Posterior vena cava (tissue), 2 donors: Measurements from ENCODE around the gene PAPPA2. TPM values are rescaled to one million over a fixed set of nuclear protein-coding genes. Genes with fewer than 3 reads are reported as not detected.

Experiments used
- DNase-seq: peaks from one replicate; pipeline ENCODE4 v3.0.0-alpha.2; 2020; ENCODE audit warnings: low spot score
- intact Hi-C, 2 donors: fragments of 100-400 bp; cut with DNase I; formaldehyde crosslinking; loops; one replicate each; pipeline versions ENCODE4 v1.14.1 to v1.14.2; 2022 to 2023
- total RNA-seq, 2 donors: library from RNA; stranded (reverse); fragmentation: NEBNext Ultra II Directional; extraction: Animal tissue kit (Norgen Biotek cat#: 25700); gene quantifications; one replicate each; pipeline ENCODE4 v1.2.1, GENCODE V29; 2021
- donor health status: DM: yes; HTN: yes; CAD: no.
- donor health status: DM: yes; HTN: yes; CAD: no.

The PAPPA2 gene
- total RNA-seq, 2 donors from 2014 or later = 0.38 to 0.97 TPM

DNA sequence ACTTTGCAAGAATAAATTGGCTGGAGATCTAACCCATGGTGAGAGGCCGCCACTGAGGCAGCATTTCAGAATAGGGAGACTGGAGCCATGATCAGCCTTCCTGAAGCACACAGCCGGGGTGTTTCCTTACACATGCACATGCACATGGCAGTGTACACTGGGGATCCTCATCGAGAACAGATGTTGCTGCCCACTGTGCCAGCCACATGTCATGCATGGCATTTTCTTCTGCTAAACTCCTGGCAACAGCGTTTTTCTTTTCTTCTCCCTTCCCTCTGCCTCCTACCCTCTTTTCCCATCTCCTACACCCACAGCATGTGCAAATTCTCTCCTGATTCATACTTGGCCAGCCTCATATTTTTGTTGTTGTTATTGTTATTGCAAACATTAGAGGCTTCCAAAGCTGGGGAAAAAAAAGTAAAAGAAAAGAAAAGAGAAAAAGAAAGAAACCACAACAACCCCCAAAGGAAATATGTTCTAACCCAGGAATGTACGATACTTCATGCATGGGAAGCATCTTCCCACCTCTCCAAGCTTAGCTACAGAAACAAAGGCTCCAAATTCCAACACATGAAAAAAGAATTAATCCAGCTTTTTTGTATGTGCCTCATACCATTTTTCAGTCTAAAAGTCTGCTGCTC lies 357.5 kb downstream of the PAPPA2 start:
- no peak for DNase-seq
- intact Hi-C loops = no loop called here

DNA sequence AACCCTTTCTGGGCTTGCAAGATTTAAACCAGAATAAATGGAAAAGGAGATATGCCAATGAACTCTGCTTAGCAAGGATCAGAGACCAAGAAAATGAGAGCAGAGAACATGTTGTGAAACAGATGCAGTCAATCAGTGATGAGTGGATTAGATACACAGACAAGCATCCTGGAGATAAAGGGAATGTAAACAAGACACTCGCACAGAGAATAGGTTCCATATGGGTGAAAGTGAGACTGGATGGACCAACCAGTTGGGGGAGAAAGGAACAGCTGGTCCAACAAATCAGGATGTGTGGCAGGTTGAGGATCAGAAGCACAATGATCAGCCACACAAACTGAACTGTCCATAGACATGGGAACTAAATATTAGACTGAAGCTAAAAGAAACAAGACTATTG lies 363.3 kb downstream of the PAPPA2 start:
- no peak for DNase-seq
- intact Hi-C loops = no loop called here

DNA sequence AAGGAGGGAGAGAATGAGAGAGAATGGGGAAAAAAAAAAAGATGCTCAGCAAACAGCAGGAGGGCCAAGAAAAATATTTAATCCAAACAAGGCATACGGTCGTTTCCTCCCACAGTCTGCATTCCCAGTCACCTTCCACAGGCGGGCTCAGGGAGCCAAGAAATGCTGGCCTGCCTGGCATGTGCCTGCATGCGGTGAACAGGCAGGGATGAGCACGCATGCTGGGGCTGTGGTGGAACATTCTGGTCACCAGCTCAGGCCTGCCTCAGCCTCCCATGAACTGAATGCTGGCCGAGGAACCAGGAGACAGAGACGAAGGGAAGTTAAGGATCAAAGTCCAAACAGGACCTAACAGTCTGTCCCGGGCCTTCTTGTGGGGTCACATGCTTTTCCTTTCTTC lies 366.3 kb downstream of the PAPPA2 start:
- intact Hi-C loops = no loop called here
- DNase-seq = no peak

DNA sequence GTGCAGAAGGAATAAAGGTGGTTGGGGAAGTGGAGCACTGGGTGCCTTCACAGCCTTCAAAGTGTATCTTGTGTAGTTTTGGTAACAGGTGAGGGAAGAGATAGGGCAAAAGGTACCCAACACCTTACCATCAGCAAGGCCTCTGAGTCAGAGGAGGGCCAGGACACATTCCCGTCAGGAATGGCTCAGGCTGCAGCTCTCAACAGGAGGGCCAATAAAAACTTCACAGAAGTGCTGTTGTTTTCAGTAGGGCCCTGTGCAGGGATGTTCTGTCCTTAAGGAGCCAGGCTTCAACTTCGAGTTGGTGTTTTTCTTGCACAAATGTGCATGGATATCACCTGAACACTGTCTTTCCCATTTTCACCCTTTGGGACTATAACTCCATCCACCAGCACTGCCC lies 368.2 kb downstream of the PAPPA2 start:
- intact Hi-C loops = no loop called here
- DNase-seq = no peak

DNA sequence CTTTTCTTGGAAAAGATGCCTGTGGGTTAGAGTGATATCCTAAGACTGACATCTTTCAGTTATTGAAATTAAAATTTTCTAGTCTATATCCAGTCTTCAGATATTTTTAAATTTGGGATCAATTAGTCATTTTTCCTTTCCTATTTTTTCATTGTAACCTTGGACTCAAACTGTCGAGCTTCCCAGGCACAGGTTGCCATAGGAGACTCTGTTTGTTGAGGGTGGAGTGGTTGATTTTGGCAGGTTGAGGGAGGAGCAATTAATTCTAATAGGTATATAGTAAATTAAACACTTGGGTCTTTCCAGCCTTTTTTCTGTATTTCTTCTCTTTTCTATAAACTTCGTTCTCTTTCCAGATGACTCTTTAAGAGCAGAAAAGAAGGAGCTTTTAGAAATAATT lies 374.7 kb downstream of the PAPPA2 start:
- DNase-seq = no peak
- intact Hi-C loops = loop anchor here in 1 of 2 donors (1.0 kb wide), 1 partner anchor 22 kb away; no protein-coding TSS in a partner anchor

- no peak for DNase-seq
- intact Hi-C loops = no loop called here
Observed at GRCh38 chr1:176838276-176838995, 375.5 kb downstream of the PAPPA2 start.

- intact Hi-C loops = no loop called here
- no peak for DNase-seq
Observed at GRCh38 chr1:176839216-176839615, 376.2 kb downstream of the PAPPA2 start.

GRCh38 chr1:176841238-176841637 lies 378.3 kb downstream of the PAPPA2 start:
- DNase-seq = no peak
- intact Hi-C loops = no loop called here

DNA sequence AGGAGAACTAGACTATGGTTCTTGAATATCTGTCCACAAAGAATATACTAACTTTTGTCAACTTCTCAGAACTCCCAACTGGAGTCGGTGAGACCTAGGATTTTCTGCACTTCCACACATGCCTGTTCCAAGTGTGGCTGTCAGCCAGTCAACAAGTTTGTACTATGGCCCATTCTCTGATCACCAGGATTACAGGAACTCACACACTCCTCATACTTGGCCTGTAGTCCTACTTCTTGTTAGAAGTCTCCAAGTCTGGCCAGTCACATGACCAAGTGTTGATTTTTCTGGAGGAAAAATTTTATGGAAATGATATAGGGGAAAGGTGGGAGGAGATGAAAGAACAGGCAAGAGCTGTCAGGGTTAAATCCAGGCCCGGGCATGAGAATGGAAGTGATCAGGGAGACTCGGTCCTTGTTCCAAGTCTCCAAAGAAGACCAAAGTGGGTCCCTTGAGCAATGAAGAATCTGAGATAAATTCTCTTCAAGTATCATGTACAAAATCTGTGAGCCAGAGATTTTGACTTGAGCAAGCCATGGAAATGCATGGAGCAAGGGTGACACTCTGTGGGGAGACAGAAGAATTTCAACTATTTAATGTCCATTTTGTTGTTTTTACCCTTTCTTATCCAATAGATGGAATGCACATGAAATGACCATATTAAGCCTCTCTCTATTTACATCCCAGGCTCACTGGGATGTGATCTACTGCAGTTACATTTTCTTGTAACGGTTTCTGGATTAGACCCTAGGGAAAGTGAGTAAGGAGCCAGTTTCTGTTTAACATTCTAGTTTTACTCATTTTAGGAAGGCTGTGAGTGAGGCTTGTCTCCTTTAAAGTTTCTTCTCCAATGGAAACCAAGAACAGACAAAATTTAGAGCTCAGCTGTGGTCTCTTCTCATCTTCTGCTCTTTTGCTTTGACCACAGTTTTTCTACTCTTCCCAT lies 380.6 kb downstream of the PAPPA2 start:
- intact Hi-C loops = no loop called here

GRCh38 chr1:176847052-176847451 lies 384.1 kb downstream of the PAPPA2 start:
- DNase-seq = no peak
- intact Hi-C loops = loop anchor here in 1 of 2 donors (5.0 kb wide), 1 partner anchor 1535 kb away; no protein-coding TSS in a partner anchor

More for the DNA sequence above, 380.6 kb downstream of the PAPPA2 start:
- no peak for DNase-seq

DNA sequence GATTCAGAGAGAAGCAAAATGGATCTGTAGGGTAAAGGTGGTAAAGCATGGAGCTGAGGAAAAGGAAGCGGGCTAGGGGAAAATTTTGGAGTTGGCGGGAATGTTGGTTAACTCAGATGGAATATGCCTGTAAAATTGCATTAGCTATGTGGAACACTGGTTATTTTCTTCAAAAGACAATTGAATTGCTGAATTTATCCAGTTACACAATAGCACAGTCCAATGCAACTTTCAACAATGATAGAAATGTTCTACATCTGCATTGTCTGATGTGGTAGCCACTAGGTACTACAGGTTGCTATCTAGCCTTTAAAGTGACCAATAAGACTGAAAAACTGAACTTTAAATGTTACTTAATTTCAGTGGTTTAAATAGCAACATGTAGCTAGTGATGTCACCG lies 386.3 kb downstream of the PAPPA2 start:
- no peak for DNase-seq
- intact Hi-C loops = loop anchor here in 1 of 2 donors (5.0 kb wide), 1 partner anchor 1537 kb away; no protein-coding TSS in a partner anchor

DNA sequence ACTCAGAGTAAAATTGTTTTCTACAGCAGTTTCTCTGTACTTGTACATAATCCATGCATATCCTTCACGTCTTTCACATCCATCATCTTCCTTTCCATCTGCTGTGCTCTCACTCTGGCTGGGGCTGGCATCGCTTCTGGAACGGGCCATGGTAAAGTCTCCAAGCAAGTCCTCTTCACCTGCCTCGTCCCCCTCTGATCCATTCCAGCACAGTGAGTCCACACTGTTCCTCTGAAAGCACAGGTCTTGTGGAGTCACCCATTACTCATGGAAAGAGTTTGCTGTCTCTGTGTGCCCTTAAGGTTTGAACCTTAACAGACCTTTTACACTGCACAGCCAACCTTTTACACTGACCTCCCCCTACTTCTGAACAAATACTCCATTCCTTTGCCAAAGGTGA lies 387.9 kb downstream of the PAPPA2 start:
- intact Hi-C loops = loop anchor here in 1 of 2 donors (1.0 kb wide), 1 partner anchor 24 kb away; no protein-coding TSS in a partner anchor
- DNase-seq = no peak

GRCh38 chr1:176852124-176852523 lies 389.1 kb downstream of the PAPPA2 start:
- intact Hi-C loops = no loop called here
- no peak for DNase-seq

DNA sequence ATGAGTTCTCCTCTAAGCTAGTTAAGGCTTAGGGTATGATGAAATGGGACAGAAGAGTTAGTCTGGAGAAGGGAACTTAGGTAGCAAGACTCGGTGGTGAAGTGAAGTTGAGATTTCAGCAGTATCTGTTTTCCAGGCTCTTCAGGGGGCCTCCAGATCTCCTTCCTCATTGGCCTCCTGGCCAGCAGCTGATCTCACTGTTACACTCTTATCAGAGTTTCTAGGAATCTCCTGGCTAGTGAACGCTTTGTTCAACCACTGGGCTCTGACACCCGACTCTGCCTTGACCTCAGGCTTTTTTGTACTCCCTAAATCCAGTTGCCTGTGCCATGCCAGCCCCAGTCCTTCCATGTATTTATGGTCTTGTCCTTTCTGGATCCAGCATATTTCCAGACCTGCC lies 390.5 kb downstream of the PAPPA2 start:
- DNase-seq = no peak

DNA sequence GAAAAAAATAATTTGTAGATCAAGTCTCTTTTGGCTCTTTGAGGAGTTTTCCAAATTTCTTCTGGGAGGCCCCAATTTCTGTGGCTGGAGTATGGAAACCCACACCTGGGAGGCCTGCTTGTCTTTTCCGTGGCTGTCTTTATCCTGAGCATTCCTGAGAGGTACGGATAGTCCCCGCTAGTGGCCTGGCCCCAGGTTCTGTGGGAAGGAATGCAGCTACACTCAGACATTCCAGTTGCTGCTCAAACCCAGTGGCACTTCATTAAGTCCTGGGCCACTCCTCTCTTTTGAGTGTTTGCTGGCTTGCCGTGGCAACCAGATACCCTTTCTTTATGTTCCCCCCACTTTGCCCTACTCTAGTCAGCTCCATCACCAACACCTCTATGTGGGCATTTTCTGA lies 391.1 kb downstream of the PAPPA2 start:
- DNase-seq = no peak
- intact Hi-C loops = no loop called here

More for the DNA sequence above, 390.5 kb downstream of the PAPPA2 start:
- intact Hi-C loops = no loop called here

GRCh38 chr1:176854758-176855745 lies 392.1 kb downstream of the PAPPA2 start:
- intact Hi-C loops = no loop called here
- no peak for DNase-seq

DNA sequence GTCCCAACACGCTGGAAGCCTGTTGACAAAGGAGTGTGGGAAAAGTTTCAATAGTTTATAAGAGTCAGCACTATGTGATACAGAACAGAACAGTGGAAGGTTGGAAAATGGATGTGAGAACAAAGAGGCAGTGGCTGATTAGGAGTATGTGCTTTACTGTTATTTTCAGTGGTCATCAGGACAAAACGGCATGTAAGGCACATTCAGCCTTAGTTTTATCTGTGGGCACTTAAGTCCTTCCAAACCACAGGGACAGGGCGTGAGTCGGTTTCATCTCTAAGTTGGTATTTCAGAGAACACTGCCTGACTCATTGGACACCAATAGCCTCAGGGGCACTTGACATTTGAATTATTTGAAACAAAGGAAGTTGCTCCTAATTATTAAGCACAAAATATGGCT lies 394.7 kb downstream of the PAPPA2 start:
- intact Hi-C loops = no loop called here
- DNase-seq = no peak

- DNase-seq = no peak
- intact Hi-C loops = no loop called here
Observed at GRCh38 chr1:176858433-176858916, 395.5 kb downstream of the PAPPA2 start.
